Gastroesophageal sphincter (tissue), 3 donors: Measurements from ENCODE around the gene ARID3A.

Experiments used
- CTCF ChIP-seq, 4 experiments: fragments of 200-600 bp in 2 of 4; fragments of 450-650 bp in 2 of 4; sonication (generic) in 1 of 4; IDR thresholded peaks; one replicate each; pipeline ENCODE4 v1.5.1; 2017 to 2019; ENCODE audit warnings: antibody characterized with exemption in 4 of 4, mild to moderate bottlenecking in 2 of 4, moderate library complexity in 2 of 4
- POLR2A ChIP-seq, 2 donors: fragments of 450-650 bp; IDR thresholded peaks; one replicate each; pipeline ENCODE4 v1.6.1; 2017; ENCODE audit warnings: antibody characterized with exemption in 2 of 2, mild to moderate bottlenecking in 2 of 2, moderate library complexity in 1 of 2
- POLR2AphosphoS5 ChIP-seq: sonication (generic); formaldehyde crosslinking; IDR thresholded peaks from one replicate; pipeline ENCODE4 v1.6.1; 2017; ENCODE audit warnings: antibody characterized with exemption

- no peak for TF ChIP-seq CTCF (IDR thresholded peaks at IDR 0.05)
- TF ChIP-seq POLR2A (IDR thresholded peaks at IDR 0.05) = no peak
- no peak for TF ChIP-seq POLR2AphosphoS5
Measured at GRCh38 chr19:948842-949496, 23.1 kb downstream of the ARID3A start.
